ENCODE data around the gene LRRFIP1.

The LRRFIP1 gene

DNA sequence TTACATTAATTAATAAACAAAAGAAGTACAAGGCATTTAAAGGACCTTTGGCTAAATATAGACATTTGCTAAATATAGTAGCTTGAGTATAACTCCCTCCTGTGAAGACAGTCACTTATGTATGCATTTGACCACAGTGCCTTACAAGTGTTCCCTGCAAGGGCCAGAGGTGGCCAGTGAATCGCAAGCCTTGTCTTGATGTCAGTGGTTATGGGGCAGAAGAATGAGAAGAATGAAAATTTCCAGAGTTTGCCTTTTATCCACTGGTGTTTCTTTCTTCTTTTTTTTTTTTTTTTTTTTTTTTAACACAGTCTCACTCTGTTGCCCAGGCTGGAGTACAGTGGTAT lies 1.8 kb downstream of the LRRFIP1 start:
- H3K4me3 ChIP-seq (ENCODE audit: low read length) = no peak overlapping the region
- no peaks in the 10 kb centered on the region for H3F3A ChIP-seq (ENCODE audit: control insufficient read depth, insufficient read depth)
- peaks cover under 1% of the 10 kb centered on the region; the same call in 1 of the 2 replicates for H3K9me3 ChIP-seq (ENCODE audit: control insufficient read depth, insufficient read depth, low read length)
- no peak overlapping the region for H3K27ac ChIP-seq (ENCODE audit: low read depth, low read length)
- H3K27me3 ChIP-seq (ENCODE audit: control insufficient read depth, low read length) = peaks cover 27% of the 10 kb centered on the region
- peaks cover 9% of the 10 kb centered on the region for H3K4me1 ChIP-seq (ENCODE audit: control insufficient read depth, low read length)
- TF ChIP-seq, protein P1, sequence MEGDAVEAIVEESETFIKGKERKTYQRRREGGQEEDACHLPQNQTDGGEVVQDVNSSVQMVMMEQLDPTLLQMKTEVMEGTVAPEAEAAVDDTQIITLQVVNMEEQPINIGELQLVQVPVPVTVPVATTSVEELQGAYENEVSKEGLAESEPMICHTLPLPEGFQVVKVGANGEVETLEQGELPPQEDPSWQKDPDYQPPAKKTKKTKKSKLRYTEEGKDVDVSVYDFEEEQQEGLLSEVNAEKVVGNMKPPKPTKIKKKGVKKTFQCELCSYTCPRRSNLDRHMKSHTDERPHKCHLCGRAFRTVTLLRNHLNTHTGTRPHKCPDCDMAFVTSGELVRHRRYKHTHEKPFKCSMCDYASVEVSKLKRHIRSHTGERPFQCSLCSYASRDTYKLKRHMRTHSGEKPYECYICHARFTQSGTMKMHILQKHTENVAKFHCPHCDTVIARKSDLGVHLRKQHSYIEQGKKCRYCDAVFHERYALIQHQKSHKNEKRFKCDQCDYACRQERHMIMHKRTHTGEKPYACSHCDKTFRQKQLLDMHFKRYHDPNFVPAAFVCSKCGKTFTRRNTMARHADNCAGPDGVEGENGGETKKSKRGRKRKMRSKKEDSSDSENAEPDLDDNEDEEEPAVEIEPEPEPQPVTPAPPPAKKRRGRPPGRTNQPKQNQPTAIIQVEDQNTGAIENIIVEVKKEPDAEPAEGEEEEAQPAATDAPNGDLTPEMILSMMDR (IDR thresholded peaks at IDR 0.05; ENCODE audit: low read depth, low read length, poor library complexity, severe bottlenecking) = no peak
- TF ChIP-seq EZH2phosphoT487 (IDR thresholded peaks at IDR 0.05; ENCODE audit: borderline replicate concordance, low read length) = no peak
- no peak overlapping the region for H3K4me2 ChIP-seq (ENCODE audit: low read length)
- no peaks in the 10 kb centered on the region for H3K79me2 ChIP-seq (ENCODE audit: control insufficient read depth, low read length)
- no peaks in the 10 kb centered on the region for H4K20me1 ChIP-seq (ENCODE audit: control insufficient read depth, insufficient read depth, low read depth, low read length)
- H3K36me3 ChIP-seq (ENCODE audit: control insufficient read depth, low read length) = no peaks in the 10 kb centered on the region
- no peaks in the 10 kb centered on the region for H3K9me2 ChIP-seq (replicated peaks; ENCODE audit: control insufficient read depth, low read length)

DNA sequence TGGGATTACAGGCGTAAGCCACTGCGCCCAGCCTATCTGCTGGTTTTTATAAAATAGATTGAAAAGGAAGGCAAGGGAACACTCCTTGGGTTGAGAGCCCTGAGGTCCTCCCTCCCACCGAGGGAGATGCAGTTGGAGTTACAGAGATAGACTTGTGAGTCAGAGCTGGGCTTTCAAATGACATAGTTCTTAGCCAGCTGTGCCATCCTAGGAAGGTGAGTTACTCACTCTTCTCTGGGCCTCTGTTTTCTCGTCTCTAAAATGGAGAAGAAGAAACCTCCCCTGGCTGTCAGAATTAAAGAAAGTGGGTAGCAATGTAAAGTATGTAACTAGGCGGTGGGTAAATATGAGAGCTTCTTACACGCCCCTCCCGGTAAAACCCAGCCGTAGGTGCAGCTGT lies 2.4 kb downstream of the LRRFIP1 start:
- TF ChIP-seq, protein P1 (IDR thresholded peaks at IDR 0.05; ENCODE audit: low read depth, low read length, poor library complexity, severe bottlenecking) = no peak
- no peak for TF ChIP-seq EZH2phosphoT487 (IDR thresholded peaks at IDR 0.05; ENCODE audit: borderline replicate concordance, low read length)
- peaks cover 3% of the 10 kb centered on the region; the same call in 1 of the 2 replicates for H3K9me3 ChIP-seq (ENCODE audit: control insufficient read depth, insufficient read depth, low read length)
- no peaks in the 10 kb centered on the region for H3F3A ChIP-seq (ENCODE audit: control insufficient read depth, insufficient read depth)
- H3K79me2 ChIP-seq (ENCODE audit: control insufficient read depth, low read length) = no peaks in the 10 kb centered on the region
- no peak overlapping the region for H3K4me2 ChIP-seq (ENCODE audit: low read length)
- H3K4me3 ChIP-seq (ENCODE audit: low read length) = no peak overlapping the region
- H4K20me1 ChIP-seq (ENCODE audit: control insufficient read depth, insufficient read depth, low read depth, low read length) = no peaks in the 10 kb centered on the region
- no peaks in the 10 kb centered on the region for H3K9me2 ChIP-seq (replicated peaks; ENCODE audit: control insufficient read depth, low read length)
- no peaks in the 10 kb centered on the region for H3K36me3 ChIP-seq (ENCODE audit: control insufficient read depth, low read length)
- peaks cover 9% of the 10 kb centered on the region for H3K4me1 ChIP-seq (ENCODE audit: control insufficient read depth, low read length)
- H3K27ac ChIP-seq (ENCODE audit: low read depth, low read length) = no peak overlapping the region
- peaks cover 30% of the 10 kb centered on the region for H3K27me3 ChIP-seq (ENCODE audit: control insufficient read depth, low read length)

- Histone ChIP-seq H3K27me3 (ENCODE audit: control insufficient read depth, low read length) (peaks cover 34% of the 10 kb centered on the region), H3K4me3 (ENCODE audit: low read length) (no peak overlapping the region), H3K36me3 (ENCODE audit: control insufficient read depth, low read length) (no peaks in the 10 kb centered on the region), H3K9me2 (replicated peaks; ENCODE audit: control insufficient read depth, low read length) (no peaks in the 10 kb centered on the region), H3K79me2 (ENCODE audit: control insufficient read depth, low read length) (no peaks in the 10 kb centered on the region), H3F3A (ENCODE audit: control insufficient read depth, insufficient read depth) (no peaks in the 10 kb centered on the region), H3K27ac (ENCODE audit: low read depth, low read length) (no peak overlapping the region), H3K4me2 (ENCODE audit: low read length) (no peak overlapping the region), H3K9me3 (ENCODE audit: control insufficient read depth, insufficient read depth, low read length) (peaks cover 3% of the 10 kb centered on the region; the same call in 1 of the 2 replicates), H4K20me1 (ENCODE audit: control insufficient read depth, insufficient read depth, low read depth, low read length) (no peaks in the 10 kb centered on the region), H3K4me1 (ENCODE audit: control insufficient read depth, low read length) (peaks cover 9% of the 10 kb centered on the region)
- TF ChIP-seq, protein P1 (IDR thresholded peaks at IDR 0.05; ENCODE audit: low read depth, low read length, poor library complexity, severe bottlenecking) = no peak
- no peak for TF ChIP-seq EZH2phosphoT487 (IDR thresholded peaks at IDR 0.05; ENCODE audit: borderline replicate concordance, low read length)
Measured at GRCh38 chr2:237630216-237631000, 3.0 kb downstream of the LRRFIP1 start.
